ENCODE results near the gene UTS2R.
A peak's percentile ranks its signal among the peaks of the same experiment; 100 is the strongest.

The UTS2R gene

GRCh38 chr17:82332669-82333278 lies 38.8 kb upstream of the UTS2R start:
- H3K27me3 ChIP-seq (ENCODE audit: insufficient read depth, poor library complexity, severe bottlenecking): peaks cover 41% of the 10 kb centered on the region
- H3K4me3 ChIP-seq (replicated peaks; ENCODE audit: insufficient read depth, low read length): peak overlapping the region; percentile 13; the same call in 1 of the 2 replicates
- DNase-seq (ENCODE audit: low read depth in 1 of 2, low spot score in 1 of 2): peak in 1 of 2 experiments; percentile 60
- peak; percentile 34; the same call in 1 of the 2 replicates for TF ChIP-seq SPI1 (IDR thresholded peaks at IDR 0.05; ENCODE audit: borderline replicate concordance, low read depth)
- TF ChIP-seq, protein P1, sequence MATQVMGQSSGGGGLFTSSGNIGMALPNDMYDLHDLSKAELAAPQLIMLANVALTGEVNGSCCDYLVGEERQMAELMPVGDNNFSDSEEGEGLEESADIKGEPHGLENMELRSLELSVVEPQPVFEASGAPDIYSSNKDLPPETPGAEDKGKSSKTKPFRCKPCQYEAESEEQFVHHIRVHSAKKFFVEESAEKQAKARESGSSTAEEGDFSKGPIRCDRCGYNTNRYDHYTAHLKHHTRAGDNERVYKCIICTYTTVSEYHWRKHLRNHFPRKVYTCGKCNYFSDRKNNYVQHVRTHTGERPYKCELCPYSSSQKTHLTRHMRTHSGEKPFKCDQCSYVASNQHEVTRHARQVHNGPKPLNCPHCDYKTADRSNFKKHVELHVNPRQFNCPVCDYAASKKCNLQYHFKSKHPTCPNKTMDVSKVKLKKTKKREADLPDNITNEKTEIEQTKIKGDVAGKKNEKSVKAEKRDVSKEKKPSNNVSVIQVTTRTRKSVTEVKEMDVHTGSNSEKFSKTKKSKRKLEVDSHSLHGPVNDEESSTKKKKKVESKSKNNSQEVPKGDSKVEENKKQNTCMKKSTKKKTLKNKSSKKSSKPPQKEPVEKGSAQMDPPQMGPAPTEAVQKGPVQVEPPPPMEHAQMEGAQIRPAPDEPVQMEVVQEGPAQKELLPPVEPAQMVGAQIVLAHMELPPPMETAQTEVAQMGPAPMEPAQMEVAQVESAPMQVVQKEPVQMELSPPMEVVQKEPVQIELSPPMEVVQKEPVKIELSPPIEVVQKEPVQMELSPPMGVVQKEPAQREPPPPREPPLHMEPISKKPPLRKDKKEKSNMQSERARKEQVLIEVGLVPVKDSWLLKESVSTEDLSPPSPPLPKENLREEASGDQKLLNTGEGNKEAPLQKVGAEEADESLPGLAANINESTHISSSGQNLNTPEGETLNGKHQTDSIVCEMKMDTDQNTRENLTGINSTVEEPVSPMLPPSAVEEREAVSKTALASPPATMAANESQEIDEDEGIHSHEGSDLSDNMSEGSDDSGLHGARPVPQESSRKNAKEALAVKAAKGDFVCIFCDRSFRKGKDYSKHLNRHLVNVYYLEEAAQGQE (IDR thresholded peaks at IDR 0.05; ENCODE audit: insufficient replicate concordance, low read depth): no peak
- no peak overlapping the region for H3K27ac ChIP-seq (replicated peaks)

DNA sequence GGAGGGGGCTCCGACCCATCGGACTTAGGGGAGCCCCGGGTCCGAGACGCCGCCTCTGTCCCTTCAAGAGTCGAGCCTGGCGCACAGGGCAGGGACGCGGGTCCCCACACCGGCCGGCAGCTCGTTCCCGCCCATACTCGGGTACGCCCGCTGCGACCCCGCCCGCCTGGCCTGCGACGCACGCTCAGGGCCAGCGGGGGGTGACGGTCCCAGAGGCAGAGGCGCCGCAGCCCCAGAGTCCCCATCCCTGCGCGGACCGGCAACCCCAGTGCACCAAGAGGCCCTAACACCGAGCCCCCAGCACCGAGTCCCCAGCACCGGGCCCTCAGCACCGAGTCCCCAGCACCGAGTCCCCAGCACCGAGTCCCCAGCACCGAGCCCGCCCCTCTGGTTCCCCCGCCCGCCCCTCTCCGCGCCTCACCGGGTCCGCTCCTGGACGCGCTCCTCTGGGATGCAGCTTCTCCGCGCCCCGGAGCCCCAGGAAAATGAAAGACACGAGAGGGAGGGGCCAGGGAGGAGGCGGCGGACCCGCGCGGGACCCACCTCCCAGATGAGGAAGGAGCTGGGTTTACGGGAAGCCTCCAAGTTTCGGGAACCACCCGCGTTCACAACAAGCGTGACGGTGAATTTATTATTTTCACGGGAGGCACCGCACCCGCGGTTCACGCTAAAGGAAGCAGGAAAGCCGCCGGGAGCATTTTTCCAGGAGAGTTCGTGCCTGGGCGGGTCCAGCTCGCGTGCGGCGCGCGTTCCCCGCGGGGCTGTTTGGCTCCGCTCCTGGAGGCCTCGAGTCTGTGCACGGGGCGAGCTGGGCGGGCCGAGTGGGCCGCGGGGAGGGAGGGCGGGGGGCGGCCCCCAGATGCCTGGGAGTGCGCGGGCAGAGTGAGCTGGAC lies 38.0 kb upstream of the UTS2R start, which contains the start of gene SECTM1:
TSS of gene SECTM1 (minus strand) at position 488 of the 893 bp plus-strand sequence. CDS start 6,526 bp downstream, outside the sequence.
- no peak for DNase-seq (ENCODE audit: low read depth in 1 of 2, low spot score in 1 of 2)
- Histone ChIP-seq H3K27ac (replicated peaks) (no peak within 1 kb of the TSS), H3K27me3 (ENCODE audit: insufficient read depth, poor library complexity, severe bottlenecking) (peaks cover 41% of the 10 kb centered on the region), H3K4me3 (replicated peaks; ENCODE audit: insufficient read depth, low read length) (peak within 1 kb of the TSS; percentile 37)
- TF ChIP-seq POLR2AphosphoS5 (IDR thresholded peaks at IDR 0.05; ENCODE audit: low read depth) (no peak), CTCF (IDR thresholded peaks at IDR 0.05; ENCODE audit: insufficient read depth, low read length) (no peak), SPI1 (IDR thresholded peaks at IDR 0.05; ENCODE audit: borderline replicate concordance, low read depth) (no peak), GABPA (IDR thresholded peaks at IDR 0.05; ENCODE audit: low read depth) (no peak)
- TF ChIP-seq, protein P1 (IDR thresholded peaks at IDR 0.05; ENCODE audit: insufficient replicate concordance, low read depth): no peak

DNA sequence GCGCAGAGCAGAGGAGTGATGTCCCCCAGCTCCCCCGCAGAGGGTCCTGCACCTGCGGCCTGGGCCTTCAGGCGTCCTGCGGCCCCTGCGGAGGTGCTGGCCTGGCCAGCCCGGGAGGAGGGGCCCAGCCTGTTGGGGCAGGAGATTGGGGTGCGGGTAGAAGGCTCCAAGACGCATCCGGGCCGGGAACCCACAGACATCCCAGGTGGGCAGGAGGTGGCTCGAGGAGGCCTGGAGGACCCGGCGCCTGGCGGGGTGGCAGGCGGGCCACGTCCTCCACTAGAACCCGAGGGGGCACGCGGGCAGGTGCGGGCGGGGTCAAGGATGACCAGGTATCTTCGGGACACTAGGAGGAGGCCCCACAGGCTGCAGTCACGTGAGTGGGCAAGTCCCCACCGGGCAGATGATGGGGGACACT lies 37.4 kb upstream of the UTS2R start:
- DNase-seq (ENCODE audit: low read depth in 1 of 2, low spot score in 1 of 2): no peak
- no peak overlapping the region for H3K4me3 ChIP-seq (replicated peaks; ENCODE audit: insufficient read depth, low read length)
- TF ChIP-seq, protein P1 (IDR thresholded peaks at IDR 0.05; ENCODE audit: insufficient replicate concordance, low read depth): no peak
- TF ChIP-seq SPI1 (IDR thresholded peaks at IDR 0.05; ENCODE audit: borderline replicate concordance, low read depth) (no peak), GABPA (IDR thresholded peaks at IDR 0.05; ENCODE audit: low read depth) (no peak), CTCF (IDR thresholded peaks at IDR 0.05; ENCODE audit: insufficient read depth, low read length) (no peak), POLR2AphosphoS5 (IDR thresholded peaks at IDR 0.05; ENCODE audit: low read depth) (no peak)
- H3K27me3 ChIP-seq (ENCODE audit: insufficient read depth, poor library complexity, severe bottlenecking): peaks cover 41% of the 10 kb centered on the region
- no peak overlapping the region for H3K27ac ChIP-seq (replicated peaks)

Data from HL-60 (cell line).